Esophagus muscularis mucosa (tissue), 3 donors: ENCODE data around the gene NAGS.
"Not testable (repeated sequence)": the region's sequence is repeated elsewhere in the genome, so short reads cannot be mapped to it uniquely, and the experiment has no call there.

Experiments
- POLR2AphosphoS5 ChIP-seq, 2 donors: sonication (generic); formaldehyde crosslinking; IDR thresholded peaks; one replicate each; pipeline ENCODE4 v1.6.1; 2017; ENCODE audit warnings: antibody characterized with exemption in 2 of 2
- TF ChIP-seq, protein P1 (sequence below), 3 experiments: fragments of 200-600 bp in 2 of 3; fragments of 450-650 bp in 1 of 3; sonication (generic) in 2 of 3; IDR thresholded peaks; one replicate each; pipeline ENCODE4 v1.5.1; 2017 to 2019; ENCODE audit warnings: antibody characterized with exemption in 3 of 3, mild to moderate bottlenecking in 2 of 3, moderate library complexity in 1 of 3

DNA sequence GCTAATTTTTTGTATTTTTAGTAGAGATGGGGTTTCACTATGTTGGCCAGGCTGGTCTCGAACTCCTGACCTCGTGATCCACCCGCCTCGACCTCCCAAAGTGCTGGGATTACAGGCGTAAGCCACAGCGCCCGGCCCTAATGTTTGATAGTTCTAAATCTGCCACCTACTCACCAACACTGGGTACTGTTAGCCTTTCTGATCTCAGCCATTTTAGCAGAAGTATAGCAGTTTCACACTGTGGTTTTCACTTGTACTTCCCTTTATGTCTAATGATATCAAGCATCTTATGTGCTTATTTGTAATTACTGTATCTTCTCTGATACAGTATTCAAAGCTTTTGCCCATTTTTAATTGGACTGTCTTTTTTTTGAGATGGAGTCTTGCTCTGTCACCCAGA is 42.5 kb downstream of the NAGS start:
- TF ChIP-seq, protein P1, sequence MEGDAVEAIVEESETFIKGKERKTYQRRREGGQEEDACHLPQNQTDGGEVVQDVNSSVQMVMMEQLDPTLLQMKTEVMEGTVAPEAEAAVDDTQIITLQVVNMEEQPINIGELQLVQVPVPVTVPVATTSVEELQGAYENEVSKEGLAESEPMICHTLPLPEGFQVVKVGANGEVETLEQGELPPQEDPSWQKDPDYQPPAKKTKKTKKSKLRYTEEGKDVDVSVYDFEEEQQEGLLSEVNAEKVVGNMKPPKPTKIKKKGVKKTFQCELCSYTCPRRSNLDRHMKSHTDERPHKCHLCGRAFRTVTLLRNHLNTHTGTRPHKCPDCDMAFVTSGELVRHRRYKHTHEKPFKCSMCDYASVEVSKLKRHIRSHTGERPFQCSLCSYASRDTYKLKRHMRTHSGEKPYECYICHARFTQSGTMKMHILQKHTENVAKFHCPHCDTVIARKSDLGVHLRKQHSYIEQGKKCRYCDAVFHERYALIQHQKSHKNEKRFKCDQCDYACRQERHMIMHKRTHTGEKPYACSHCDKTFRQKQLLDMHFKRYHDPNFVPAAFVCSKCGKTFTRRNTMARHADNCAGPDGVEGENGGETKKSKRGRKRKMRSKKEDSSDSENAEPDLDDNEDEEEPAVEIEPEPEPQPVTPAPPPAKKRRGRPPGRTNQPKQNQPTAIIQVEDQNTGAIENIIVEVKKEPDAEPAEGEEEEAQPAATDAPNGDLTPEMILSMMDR (IDR thresholded peaks at IDR 0.05), result not testable (repeated sequence)
- not testable (repeated sequence) for TF ChIP-seq POLR2AphosphoS5 (IDR thresholded peaks at IDR 0.05)
